C4-2B (cell line): ENCODE measurements around the gene ZNF599.

Source experiments
- CTCF ChIP-seq: fragments of 450-650 bp; conservative IDR thresholded peaks from 2 replicates; pipeline ENCODE4 v1.5.1; 2017; ENCODE audit warnings: mild to moderate bottlenecking
- ZFX ChIP-seq: fragments of 450-650 bp; IDR thresholded peaks from 2 replicates; pipeline ENCODE4 v1.6.1; 2017

- TF ChIP-seq CTCF (no peak), ZFX (no peak)
Measured at GRCh38 chr19:34759218-34759917, 13.6 kb downstream of the ZNF599 start.
